Activated B cell treated with CpG ODN at 0.5 μM for 24 hours (primary cell): ENCODE data around the gene NCAPD2. TPM values are rescaled to one million over a fixed set of nuclear protein-coding genes. Genes with fewer than 3 reads are reported as not detected.
A peak's percentile ranks its signal among the peaks of the same experiment; 100 is the strongest.
"Not testable (repeated sequence)": the region's sequence is repeated elsewhere in the genome, so short reads cannot be mapped to it uniquely, and the experiment has no call there.

Experiments used
- ATAC-seq: fragments of 200-7000 bp; cut with Tn5 transposase; one replicate; pipeline ENCODE4 v1.10.0; 2021; ENCODE audit warnings: low read depth, mild to moderate bottlenecking, moderate library complexity
- CTCF ChIA-PET: fragments of 350-600 bp; sonication (Branson Sonifier 250); formaldehyde crosslinking; loops from one replicate; lab custom pipeline; 2021; ENCODE audit warnings: antibody characterized with exemption; lab: Charles Lee
- POLR2A ChIA-PET: fragments of 350-600 bp; sonication (Branson Sonifier 250); formaldehyde crosslinking; loops from one replicate; lab custom pipeline; 2021; ENCODE audit warnings: antibody characterized with exemption; lab: Charles Lee
- DNase-seq: peaks from one replicate; pipeline ENCODE4 v3.0.0; 2022
- H3K27ac Mint-ChIP-seq: one replicate; pipeline ENCODE4 v1.8.0; 2020; ENCODE audit warnings: mixed read lengths
- H3K27me3 Mint-ChIP-seq: one replicate; pipeline ENCODE4 v1.8.0; 2021; ENCODE audit warnings: mixed read lengths
- H3K36me3 Mint-ChIP-seq: one replicate; pipeline ENCODE4 v1.8.0; 2021; ENCODE audit warnings: low read depth, mixed read lengths
- H3K4me1 Mint-ChIP-seq: one replicate; pipeline ENCODE4 v1.8.0; 2021; ENCODE audit warnings: mixed read lengths
- H3K4me3 Mint-ChIP-seq: one replicate; pipeline ENCODE4 v1.8.0; 2020; ENCODE audit warnings: mild to moderate bottlenecking, mixed read lengths
- H3K9me3 Mint-ChIP-seq: one replicate; pipeline ENCODE4 v1.8.0; 2020; ENCODE audit warnings: mixed read lengths
- intact Hi-C: fragments of 100-400 bp; cut with micrococcal nuclease; formaldehyde crosslinking; loops from one replicate; pipeline ENCODE4 v1.15.1; 2024
- total RNA-seq: library from RNA; stranded (reverse); gene quantifications from 2 replicates; pipeline ENCODE4 v1.2.3, GENCODE V29; 2022
- TF ChIP-seq, protein P1 (sequence below): fragments of 200-600 bp; IDR thresholded peaks from one replicate; pipeline ENCODE4 v1.8.0; 2022; ENCODE audit warnings: antibody characterized with exemption, mild to moderate bottlenecking

NCAPD2 gene
- total RNA-seq, 1 donor from 2014 or later = 40.9 TPM

DNA sequence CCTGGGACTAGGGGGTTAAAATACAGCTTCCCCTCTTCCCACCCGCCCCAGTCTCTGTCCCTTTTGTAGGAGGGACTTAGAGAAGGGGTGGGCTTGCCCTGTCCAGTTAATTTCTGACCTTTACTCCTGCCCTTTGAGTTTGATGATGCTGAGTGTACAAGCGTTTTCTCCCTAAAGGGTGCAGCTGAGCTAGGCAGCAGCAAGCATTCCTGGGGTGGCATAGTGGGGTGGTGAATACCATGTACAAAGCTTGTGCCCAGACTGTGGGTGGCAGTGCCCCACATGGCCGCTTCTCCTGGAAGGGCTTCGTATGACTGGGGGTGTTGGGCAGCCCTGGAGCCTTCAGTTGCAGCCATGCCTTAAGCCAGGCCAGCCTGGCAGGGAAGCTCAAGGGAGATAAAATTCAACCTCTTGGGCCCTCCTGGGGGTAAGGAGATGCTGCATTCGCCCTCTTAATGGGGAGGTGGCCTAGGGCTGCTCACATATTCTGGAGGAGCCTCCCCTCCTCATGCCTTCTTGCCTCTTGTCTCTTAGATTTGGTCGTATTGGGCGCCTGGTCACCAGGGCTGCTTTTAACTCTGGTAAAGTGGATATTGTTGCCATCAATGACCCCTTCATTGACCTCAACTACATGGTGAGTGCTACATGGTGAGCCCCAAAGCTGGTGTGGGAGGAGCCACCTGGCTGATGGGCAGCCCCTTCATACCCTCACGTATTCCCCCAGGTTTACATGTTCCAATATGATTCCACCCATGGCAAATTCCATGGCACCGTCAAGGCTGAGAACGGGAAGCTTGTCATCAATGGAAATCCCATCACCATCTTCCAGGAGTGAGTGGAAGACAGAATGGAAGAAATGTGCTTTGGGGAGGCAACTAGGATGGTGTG lies 42.3 kb downstream of the NCAPD2 start:
- ATAC-seq (no peak), DNase-seq (no peak)
- intact Hi-C loops = loop anchor here (1.0 to 5.0 kb wide), 3 partner anchors 71 to 549 kb away; no protein-coding TSS in a partner anchor
- H3K27me3 Mint-ChIP-seq = no peaks in the 10 kb centered on the region
- ChIA-PET CTCF (interaction anchor here (0.9 to 2.0 kb wide), 7 partner anchors 10 to 112 kb away, joined by 3 to 13 read pairs (median 5); partner anchors contain the start of gene VAMP1), POLR2A (interaction anchor here (1.0 to 3.6 kb wide), 13 partner anchors 16 to 316 kb away, joined by 3 to 71 read pairs (median 12); partner anchors contain the start of genes CD27, CDCA3, COPS7A and MLF2)
- peaks cover 66% of the 10 kb centered on the region for H3K4me1 Mint-ChIP-seq
- peaks cover 41% of the 10 kb centered on the region for H3K36me3 Mint-ChIP-seq
- H3K9me3 Mint-ChIP-seq = no peaks in the 10 kb centered on the region
- peak overlapping the region; percentile 94 for H3K4me3 Mint-ChIP-seq
- H3K27ac Mint-ChIP-seq = peak overlapping the region; percentile 93
- TF ChIP-seq, protein P1, sequence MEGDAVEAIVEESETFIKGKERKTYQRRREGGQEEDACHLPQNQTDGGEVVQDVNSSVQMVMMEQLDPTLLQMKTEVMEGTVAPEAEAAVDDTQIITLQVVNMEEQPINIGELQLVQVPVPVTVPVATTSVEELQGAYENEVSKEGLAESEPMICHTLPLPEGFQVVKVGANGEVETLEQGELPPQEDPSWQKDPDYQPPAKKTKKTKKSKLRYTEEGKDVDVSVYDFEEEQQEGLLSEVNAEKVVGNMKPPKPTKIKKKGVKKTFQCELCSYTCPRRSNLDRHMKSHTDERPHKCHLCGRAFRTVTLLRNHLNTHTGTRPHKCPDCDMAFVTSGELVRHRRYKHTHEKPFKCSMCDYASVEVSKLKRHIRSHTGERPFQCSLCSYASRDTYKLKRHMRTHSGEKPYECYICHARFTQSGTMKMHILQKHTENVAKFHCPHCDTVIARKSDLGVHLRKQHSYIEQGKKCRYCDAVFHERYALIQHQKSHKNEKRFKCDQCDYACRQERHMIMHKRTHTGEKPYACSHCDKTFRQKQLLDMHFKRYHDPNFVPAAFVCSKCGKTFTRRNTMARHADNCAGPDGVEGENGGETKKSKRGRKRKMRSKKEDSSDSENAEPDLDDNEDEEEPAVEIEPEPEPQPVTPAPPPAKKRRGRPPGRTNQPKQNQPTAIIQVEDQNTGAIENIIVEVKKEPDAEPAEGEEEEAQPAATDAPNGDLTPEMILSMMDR = no peak

DNA sequence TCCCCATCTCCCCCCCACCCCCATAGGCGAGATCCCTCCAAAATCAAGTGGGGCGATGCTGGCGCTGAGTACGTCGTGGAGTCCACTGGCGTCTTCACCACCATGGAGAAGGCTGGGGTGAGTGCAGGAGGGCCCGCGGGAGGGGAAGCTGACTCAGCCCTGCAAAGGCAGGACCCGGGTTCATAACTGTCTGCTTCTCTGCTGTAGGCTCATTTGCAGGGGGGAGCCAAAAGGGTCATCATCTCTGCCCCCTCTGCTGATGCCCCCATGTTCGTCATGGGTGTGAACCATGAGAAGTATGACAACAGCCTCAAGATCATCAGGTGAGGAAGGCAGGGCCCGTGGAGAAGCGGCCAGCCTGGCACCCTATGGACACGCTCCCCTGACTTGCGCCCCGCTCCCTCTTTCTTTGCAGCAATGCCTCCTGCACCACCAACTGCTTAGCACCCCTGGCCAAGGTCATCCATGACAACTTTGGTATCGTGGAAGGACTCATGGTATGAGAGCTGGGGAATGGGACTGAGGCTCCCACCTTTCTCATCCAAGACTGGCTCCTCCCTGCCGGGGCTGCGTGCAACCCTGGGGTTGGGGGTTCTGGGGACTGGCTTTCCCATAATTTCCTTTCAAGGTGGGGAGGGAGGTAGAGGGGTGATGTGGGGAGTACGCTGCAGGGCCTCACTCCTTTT lies 43.1 kb downstream of the NCAPD2 start:
- peaks cover 42% of the 10 kb centered on the region for H3K36me3 Mint-ChIP-seq
- POLR2A ChIA-PET = interaction anchor here (1.3 to 4.2 kb wide), 8 partner anchors 17 to 112 kb away, joined by 3 to 71 read pairs (median 35); partner anchors contain the start of genes MRPL51 and VAMP1
- DNase-seq (no peak), ATAC-seq (no peak)
- H3K4me3 Mint-ChIP-seq = peak overlapping the region; percentile 32
- intact Hi-C loops = loop anchor here (1.0 to 5.0 kb wide), 3 partner anchors 215 to 550 kb away; no protein-coding TSS in a partner anchor
- H3K27ac Mint-ChIP-seq = peak overlapping the region; percentile 79
- H3K9me3 Mint-ChIP-seq = no peaks in the 10 kb centered on the region
- CTCF ChIA-PET = interaction anchor here (0.5 to 4.3 kb wide), 30 partner anchors 8 to 346 kb away, joined by 3 to 111 read pairs (median 4); partner anchors contain the start of genes CD27, MRPL51, TAPBPL and VAMP1
- no peaks in the 10 kb centered on the region for H3K27me3 Mint-ChIP-seq
- peaks cover 67% of the 10 kb centered on the region for H3K4me1 Mint-ChIP-seq
- TF ChIP-seq, protein P1 = no peak

DNA sequence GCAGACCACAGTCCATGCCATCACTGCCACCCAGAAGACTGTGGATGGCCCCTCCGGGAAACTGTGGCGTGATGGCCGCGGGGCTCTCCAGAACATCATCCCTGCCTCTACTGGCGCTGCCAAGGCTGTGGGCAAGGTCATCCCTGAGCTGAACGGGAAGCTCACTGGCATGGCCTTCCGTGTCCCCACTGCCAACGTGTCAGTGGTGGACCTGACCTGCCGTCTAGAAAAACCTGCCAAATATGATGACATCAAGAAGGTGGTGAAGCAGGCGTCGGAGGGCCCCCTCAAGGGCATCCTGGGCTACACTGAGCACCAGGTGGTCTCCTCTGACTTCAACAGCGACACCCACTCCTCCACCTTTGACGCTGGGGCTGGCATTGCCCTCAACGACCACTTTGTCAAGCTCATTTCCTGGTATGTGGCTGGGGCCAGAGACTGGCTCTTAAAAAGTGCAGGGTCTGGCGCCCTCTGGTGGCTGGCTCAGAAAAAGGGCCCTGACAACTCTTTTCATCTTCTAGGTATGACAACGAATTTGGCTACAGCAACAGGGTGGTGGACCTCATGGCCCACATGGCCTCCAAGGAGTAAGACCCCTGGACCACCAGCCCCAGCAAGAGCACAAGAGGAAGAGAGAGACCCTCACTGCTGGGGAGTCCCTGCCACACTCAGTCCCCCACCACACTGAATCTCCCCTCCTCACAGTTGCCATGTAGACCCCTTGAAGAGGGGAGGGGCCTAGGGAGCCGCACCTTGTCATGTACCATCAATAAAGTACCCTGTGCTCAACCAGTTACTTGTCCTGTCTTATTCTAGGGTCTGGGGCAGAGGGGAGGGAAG lies 43.9 kb downstream of the NCAPD2 start:
- Mint-ChIP-seq H3K4me3 (peak overlapping the region; percentile 64), H3K4me1 (peaks cover 59% of the 10 kb centered on the region), H3K36me3 (peaks cover 45% of the 10 kb centered on the region), H3K27ac (peak overlapping the region; percentile 70)
- POLR2A ChIA-PET = interaction anchor here (0.7 to 4.2 kb wide), 8 partner anchors 16 to 113 kb away, joined by 3 to 43 read pairs (median 7); partner anchors contain the start of genes MRPL51 and VAMP1
- ATAC-seq, H3K9me3 Mint-ChIP-seq, H3K27me3 Mint-ChIP-seq: not testable (repeated sequence)
- intact Hi-C loops = loop anchor here (1.0 to 5.0 kb wide), 8 partner anchors 17 to 550 kb away; partner anchors contain the start of gene VAMP1
- CTCF ChIA-PET = interaction anchor here (0.5 to 4.3 kb wide), 27 partner anchors 9 to 549 kb away, joined by 3 to 111 read pairs (median 3); partner anchors contain the start of genes CD27, MRPL51, TAPBPL and VAMP1
- DNase-seq = peak; percentile 72

DNA sequence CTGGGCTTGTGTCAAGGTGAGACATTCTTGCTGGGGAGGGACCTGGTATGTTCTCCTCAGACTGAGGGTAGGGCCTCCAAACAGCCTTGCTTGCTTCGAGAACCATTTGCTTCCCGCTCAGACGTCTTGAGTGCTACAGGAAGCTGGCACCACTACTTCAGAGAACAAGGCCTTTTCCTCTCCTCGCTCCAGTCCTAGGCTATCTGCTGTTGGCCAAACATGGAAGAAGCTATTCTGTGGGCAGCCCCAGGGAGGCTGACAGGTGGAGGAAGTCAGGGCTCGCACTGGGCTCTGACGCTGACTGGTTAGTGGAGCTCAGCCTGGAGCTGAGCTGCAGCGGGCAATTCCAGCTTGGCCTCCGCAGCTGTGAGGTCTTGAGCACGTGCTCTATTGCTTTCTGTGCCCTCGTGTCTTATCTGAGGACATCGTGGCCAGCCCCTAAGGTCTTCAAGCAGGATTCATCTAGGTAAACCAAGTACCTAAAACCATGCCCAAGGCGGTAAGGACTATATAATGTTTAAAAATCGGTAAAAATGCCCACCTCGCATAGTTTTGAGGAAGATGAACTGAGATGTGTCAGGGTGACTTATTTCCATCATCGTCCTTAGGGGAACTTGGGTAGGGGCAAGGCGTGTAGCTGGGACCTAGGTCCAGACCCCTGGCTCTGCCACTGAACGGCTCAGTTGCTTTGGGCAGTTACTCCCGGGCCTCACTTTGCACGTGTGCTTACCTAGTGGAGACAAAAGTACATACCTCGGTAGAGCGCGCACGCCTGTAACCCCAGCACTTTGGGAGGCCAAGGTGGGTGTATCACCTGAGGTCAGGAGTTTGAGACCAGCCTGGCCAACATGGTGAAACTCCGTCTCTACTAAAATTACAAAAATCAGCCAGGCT lies 44.8 kb downstream of the NCAPD2 start:
- H3K4me3 Mint-ChIP-seq = no peak overlapping the region
- H3K27ac Mint-ChIP-seq = no peak overlapping the region
- no peak for ATAC-seq
- ChIA-PET POLR2A (interaction anchor here (0.7 to 4.2 kb wide), 8 partner anchors 15 to 114 kb away, joined by 3 to 43 read pairs (median 7); partner anchors contain the start of genes MRPL51 and VAMP1), CTCF (interaction anchor here (0.9 to 4.3 kb wide), 18 partner anchors 9 to 550 kb away, joined by 3 to 111 read pairs (median 6); partner anchors contain the start of genes CD27, MRPL51, TAPBPL and VAMP1)
- no peaks in the 10 kb centered on the region for H3K9me3 Mint-ChIP-seq
- H3K36me3 Mint-ChIP-seq = peaks cover 49% of the 10 kb centered on the region
- intact Hi-C loops = loop anchor here (1.0 to 5.0 kb wide), 7 partner anchors 16 to 551 kb away; partner anchors contain the start of gene VAMP1
- no peaks in the 10 kb centered on the region for H3K27me3 Mint-ChIP-seq
- TF ChIP-seq, protein P1 = no peak
- peaks cover 51% of the 10 kb centered on the region for H3K4me1 Mint-ChIP-seq
- no peak for DNase-seq
